H1 (cell line): Measurements from ENCODE around the gene PLEKHA4. TPM values are rescaled to one million over a fixed set of nuclear protein-coding genes. Genes with fewer than 3 reads are reported as not detected.

Source experiments
- CTCF ChIA-PET: fragments of 300-600 bp; sonication (Branson Sonifier 250); formaldehyde crosslinking; loops from one replicate; lab custom pipeline; 2021; ENCODE audit not compliant: partially characterized antibody; lab: Charles Lee
- POLR2A ChIA-PET: fragments of 300-600 bp; sonication (Branson Sonifier 250); formaldehyde crosslinking; loops from one replicate; lab custom pipeline; 2021; ENCODE audit warnings: inconsistent platforms; ENCODE audit not compliant: partially characterized antibody; lab: Charles Lee
- DNase-seq, 2 experiments: peaks; one replicate each; pipeline versions ENCODE4 v3.0.0 to v3.0.0-alpha.2; 2010 to 2022; ENCODE audit warnings: low spot score in 2 of 2, low read depth in 1 of 2, mixed read lengths in 1 of 2
- FAIRE-seq: peaks from 2 replicates; lab custom pipeline; 2011; peaks lifted over from hg19 to GRCh38; lab: Jason Lieb, UNC
- H2AFZ ChIP-seq: 2 replicates; pipeline ENCODE4 v1.8.1; 2012; ENCODE audit warnings: low read length, inconsistent platforms
- H2AK5ac ChIP-seq: 2 replicates; pipeline ENCODE4 v1.6.1; 2013; ENCODE audit warnings: low read depth, low read length
- H2BK120ac ChIP-seq: replicated peaks from 2 replicates; pipeline ENCODE3; 2013; ENCODE audit warnings: low read depth, low read length, inconsistent platforms
- H2BK12ac ChIP-seq: 2 replicates; pipeline ENCODE4 v1.6.1; 2013; ENCODE audit warnings: low read depth, low read length
- H2BK15ac ChIP-seq: 2 replicates; pipeline ENCODE4 v1.6.1; 2013; ENCODE audit warnings: low read length
- H2BK20ac ChIP-seq: 2 replicates; pipeline ENCODE4 v1.6.1; 2013; ENCODE audit warnings: low read length
- H2BK5ac ChIP-seq: 2 replicates; pipeline ENCODE4 v1.6.1; 2013; ENCODE audit warnings: low read depth, low read length
- H3K14ac ChIP-seq: 2 replicates; pipeline ENCODE4 v1.6.1; 2013; ENCODE audit warnings: inconsistent platforms; ENCODE audit not compliant: insufficient read length
- H3K18ac ChIP-seq: 2 replicates; pipeline ENCODE4 v1.6.1; 2013; ENCODE audit warnings: low read length; ENCODE audit errors: extremely low read depth
- H3K23ac ChIP-seq: 2 replicates; pipeline ENCODE4 v1.6.1; 2013; ENCODE audit warnings: inconsistent platforms; ENCODE audit not compliant: insufficient read length
- H3K23me2 ChIP-seq: 2 replicates; pipeline ENCODE4 v1.6.1; 2013; ENCODE audit warnings: low read depth, low read length
- H3K27ac ChIP-seq: 2 replicates; pipeline ENCODE4 v1.6.1; 2011; ENCODE audit warnings: low read depth, low read length, inconsistent platforms
- H3K27me3 ChIP-seq, 4 experiments: replicated peaks in 1 of 4; 1 replicate in 1 of 4; 2 replicates in 3 of 4; pipeline versions ENCODE4 v1.6.1 to v1.8.1; 2011 to 2013; ENCODE audit warnings: low read length in 3 of 4, mild to moderate bottlenecking in 3 of 4, inconsistent platforms in 2 of 4, mixed read lengths in 2 of 4, moderate library complexity in 1 of 4; ENCODE audit not compliant: control insufficient read depth in 3 of 4, insufficient read depth in 3 of 4; ENCODE audit errors: extremely low read depth in 1 of 4
- H3K36me3 ChIP-seq, 4 experiments: 2 replicates each; pipeline versions ENCODE4 v1.6.1 to v1.8.1; 2011 to 2013; ENCODE audit warnings: mild to moderate bottlenecking in 4 of 4, low read length in 3 of 4, moderate library complexity in 2 of 4, control low read depth in 1 of 4, inconsistent platforms in 1 of 4; ENCODE audit not compliant: insufficient read depth in 4 of 4, control insufficient read depth in 2 of 4
- H3K4ac ChIP-seq: replicated peaks from 2 replicates; pipeline ENCODE3; 2013; ENCODE audit warnings: low read length, low read depth, mixed read lengths, inconsistent platforms; ENCODE audit not compliant: insufficient read length
- H3K4me1 ChIP-seq, 4 experiments: replicated peaks in 1 of 4; 1 replicate in 1 of 4; 2 replicates in 3 of 4; pipeline versions ENCODE4 v1.6.1 to v1.8.1; 2011 to 2013; ENCODE audit warnings: low read length in 3 of 4, inconsistent platforms in 2 of 4, mixed read lengths in 1 of 4; ENCODE audit not compliant: insufficient read depth in 4 of 4, control insufficient read depth in 3 of 4
- H3K4me2 ChIP-seq, 2 experiments: 2 replicates each; pipeline versions ENCODE4 v1.6.1 to v1.8.1; 2011 to 2013; ENCODE audit warnings: low read depth in 2 of 2, low read length in 2 of 2, control low read depth in 1 of 2, inconsistent platforms in 1 of 2, mild to moderate bottlenecking in 1 of 2; ENCODE audit not compliant: insufficient read depth in 1 of 2
- H3K4me3 ChIP-seq, 4 experiments: fragments of 200-600, 300-600 bp in 1 of 4; sonication (generic), shearing (Covaris generic), sonication (Bioruptor Twin) in 1 of 4; 2 replicates each; pipeline versions ENCODE4 v1.5.1 to v1.8.1; 2011 to 2016; ENCODE audit warnings: low read length in 4 of 4, low read depth in 3 of 4, control low read depth in 2 of 4, inconsistent platforms in 2 of 4, mild to moderate bottlenecking in 2 of 4, mixed read lengths in 1 of 4, moderate library complexity in 1 of 4; ENCODE audit not compliant: insufficient read depth in 2 of 4; ENCODE audit errors: extremely low read depth in 1 of 4
- H3K56ac ChIP-seq: replicated peaks from 2 replicates; pipeline ENCODE3; 2013; ENCODE audit warnings: low read depth, mild to moderate bottlenecking, mixed read lengths, low read length, inconsistent platforms; ENCODE audit not compliant: insufficient read length
- H3K79me1 ChIP-seq: 2 replicates; pipeline ENCODE4 v1.6.1; 2013; ENCODE audit warnings: low read depth, low read length, control low read depth
- H3K79me2 ChIP-seq, 2 experiments: 2 replicates each; pipeline versions ENCODE4 v1.6.1 to v1.8.1; 2012 to 2013; ENCODE audit warnings: low read length in 2 of 2, mild to moderate bottlenecking in 2 of 2, inconsistent platforms in 1 of 2; ENCODE audit not compliant: insufficient read depth in 2 of 2, control insufficient read depth in 1 of 2
- H3K9ac ChIP-seq, 4 experiments: replicated peaks in 1 of 4; 1 replicate in 1 of 4; 2 replicates in 3 of 4; pipeline versions ENCODE4 v1.6.1 to v1.8.1; 2011 to 2013; ENCODE audit warnings: low read depth in 3 of 4, low read length in 3 of 4, control low read depth in 2 of 4, mild to moderate bottlenecking in 2 of 4, moderate library complexity in 2 of 4, inconsistent platforms in 1 of 4; ENCODE audit errors: extremely low read depth in 1 of 4
- H3K9me3 ChIP-seq, 2 experiments: 2 replicates each; pipeline versions ENCODE4 v1.6.1 to v1.8.1; 2012 to 2013; ENCODE audit warnings: mild to moderate bottlenecking in 2 of 2, moderate library complexity in 2 of 2, control low read depth in 1 of 2, inconsistent platforms in 1 of 2, low read depth in 1 of 2, low read length in 1 of 2, mixed read lengths in 1 of 2; ENCODE audit not compliant: insufficient read depth in 2 of 2
- H4K20me1 ChIP-seq, 2 experiments: replicated peaks in 1 of 2; 2 replicates each; pipeline versions ENCODE3 to v1.8.1; 2011 to 2013; ENCODE audit warnings: inconsistent platforms in 2 of 2, low read length in 2 of 2, mild to moderate bottlenecking in 1 of 2; ENCODE audit not compliant: insufficient read depth in 2 of 2, control insufficient read depth in 1 of 2
- H4K5ac ChIP-seq: 2 replicates; pipeline ENCODE4 v1.6.1; 2013; ENCODE audit warnings: low read length, low read depth, mixed read lengths, inconsistent platforms; ENCODE audit not compliant: insufficient read length
- H4K8ac ChIP-seq: 2 replicates; pipeline ENCODE4 v1.8.0; 2013; ENCODE audit warnings: mild to moderate bottlenecking, moderate library complexity, low read length, inconsistent platforms; ENCODE audit not compliant: insufficient read depth; ENCODE audit errors: extremely low read depth
- H4K91ac ChIP-seq: replicated peaks from 2 replicates; pipeline ENCODE3; 2013; ENCODE audit warnings: low read length, mixed read lengths, inconsistent platforms; ENCODE audit not compliant: insufficient read length
- BRCA1 ChIP-seq: IDR thresholded peaks from 2 replicates; pipeline ENCODE4 v1.6.1; 2012; ENCODE audit warnings: low read depth, low read length, improper control_type of control experiment
- CTBP2 ChIP-seq: IDR thresholded peaks from 2 replicates; pipeline ENCODE4 v1.7.0; 2011; ENCODE audit warnings: borderline replicate concordance, mild to moderate bottlenecking, moderate library complexity, mixed read lengths, low read length; ENCODE audit not compliant: insufficient read depth, insufficient read length
- FOSL1 ChIP-seq: IDR thresholded peaks from 2 replicates; pipeline ENCODE4 v1.6.1; 2011; ENCODE audit warnings: mild to moderate bottlenecking, low read depth, low read length, moderate library complexity; ENCODE audit not compliant: insufficient read depth
- GABPA ChIP-seq: IDR thresholded peaks from 2 replicates; pipeline ENCODE4 v1.6.1; 2011; ENCODE audit warnings: mild to moderate bottlenecking, low read length, moderate library complexity, borderline replicate concordance; ENCODE audit not compliant: insufficient read depth
- WGBS, 2 experiments: shearing (Covaris generic) in 1 of 2; methylation state at CpG; one replicate each; pipeline versions ENCODE4 v1.1.6 to v1.1.7; 2013 to 2015; ENCODE audit warnings: low lambda C conversion rate in 2 of 2, mixed read lengths in 2 of 2, inconsistent platforms in 1 of 2, low coverage in 1 of 2, missing lambda C conversion rate in 1 of 2; ENCODE audit not compliant: insufficient replicate concordance in 2 of 2, insufficient coverage in 1 of 2, insufficient read length in 1 of 2; ENCODE audit errors: extremely low coverage in 1 of 2, missing lambda C conversion rate in 1 of 2; 5-methylcytosine and 5-hydroxymethylcytosine counted together
- polyA plus RNA-seq, 7 experiments: library from polyadenylated mRNA; depleted of rRNA in 3 of 7; stranded (reverse) in 5 of 7; unstranded in 2 of 7; fragments of >200 nt in 5 of 7; fragments of 200-250 nt in 2 of 7; gene quantifications; 1 replicate in 5 of 7; 2 replicates in 1 of 7; 4 replicates in 1 of 7; pipeline versions ENCODE4 v1.2.1 to v1.2.3, GENCODE V29; 2011 to 2013; ENCODE audit warnings: missing spikeins in 2 of 7, mixed read lengths in 2 of 7
- total RNA-seq: library from RNA; stranded (reverse); fragmentation: NEBNext Ultra II Directional; extraction: Animal tissue kit (Norgen Biotek cat#: 25700); gene quantifications from 2 replicates; pipeline ENCODE4 v1.2.1, GENCODE V29; 2021

PLEKHA4 gene
- total and polyA plus RNA-seq, 2 of the 8 experiments (the other 6 are each of a cell fraction or from before 2014, with no cell fraction given), result 8.2 to 18.0 TPM

DNA sequence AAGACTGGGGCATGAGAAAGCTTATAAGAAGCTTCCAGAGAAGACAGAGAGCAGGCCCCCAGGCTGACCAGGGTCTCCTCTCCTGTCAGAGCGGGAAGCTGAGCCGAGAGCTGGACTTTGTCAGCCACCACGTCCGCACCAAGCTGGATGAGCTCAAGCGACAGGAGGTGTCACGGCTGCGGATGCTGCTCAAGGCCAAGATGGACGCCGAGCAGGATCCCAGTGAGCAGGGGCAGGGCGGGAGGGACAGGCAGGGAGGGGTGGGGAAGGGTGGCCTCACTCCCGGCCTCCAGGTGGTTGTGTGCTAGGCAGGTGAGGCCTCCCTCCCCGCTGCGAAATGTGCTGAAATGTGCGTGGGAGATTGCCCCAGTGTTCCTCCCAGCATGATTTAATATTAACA, 37.2 kb upstream of the PLEKHA4 start:
- Histone ChIP-seq H3K4me3 (no peak overlapping the region), H3K18ac (no peak overlapping the region), H4K91ac (no peak overlapping the region), H3K9me3 (no peaks in the 10 kb centered on the region), H3K9ac (no peak overlapping the region), H4K20me1 (peaks cover 0 to 2% of the 10 kb centered on the region in 2 experiments), H3K79me1 (peaks cover 2% of the 10 kb centered on the region; the same call in 1 of the 2 replicates), H3K36me3 (peaks cover 9 to 30% (median 20%) of the 10 kb centered on the region in 4 experiments; a peak in 6 of 8 replicates), H2BK120ac (no peak overlapping the region), H2AK5ac (no peak overlapping the region), H2BK15ac (no peak overlapping the region), H4K5ac (no peak overlapping the region), H2BK5ac (peak overlapping the region; percentile 9; the same call in 1 of the 2 replicates), H3K56ac (no peak overlapping the region), H2BK20ac (no peak overlapping the region), H3K23me2 (peaks cover 5% of the 10 kb centered on the region; the same call in 1 of the 2 replicates), H3K27me3 (no peaks in the 10 kb centered on the region), H3K27ac (no peak overlapping the region), H3K79me2 (peaks cover 0 to 15% of the 10 kb centered on the region in 2 experiments; a peak in 2 of 4 replicates), H3K14ac (no peak overlapping the region), H2AFZ (no peak overlapping the region), H3K23ac (no peak overlapping the region), H2BK12ac (no peak overlapping the region), H3K4me2 (no peak overlapping the region), H3K4me1 (no peaks in the 10 kb centered on the region; a peak in 3 of 7 replicates), H4K8ac (no peak overlapping the region), H3K4ac (no peak overlapping the region)
- FAIRE-seq (no peak), DNase-seq (no peak)
- TF ChIP-seq FOSL1 (no peak), GABPA (no peak), CTBP2 (no peak), BRCA1 (no peak)
- POLR2A ChIA-PET, result interaction anchor here (1.0 to 2.0 kb wide), 3 partner anchors 10 to 34 kb away, joined by 3 to 6 read pairs (median 3); partner anchors contain the start of gene PPP1R15A
- 88% methylated on average over 13 of the region's 14 CpGs; no CpG with 5 or more reads in 1 of the 2 experiments for WGBS, 2 experiments
- CTCF ChIA-PET, result interaction anchor here (1.6 kb wide), 1 partner anchor 169 kb away, joined by 3 read pairs; no protein-coding TSS in a partner anchor
